GM21723 (cell line): ENCODE measurements around the gene MAST3.

ENCODE experiments used
- ATAC-seq: cut with Tn5 transposase; IDR thresholded peaks from one replicate; pipeline ENCODE4 v1.9.1; 2021; ENCODE audit warnings: mild to moderate bottlenecking, moderate library complexity; ENCODE audit not compliant: unreplicated experiment

The MAST3 gene

DNA sequence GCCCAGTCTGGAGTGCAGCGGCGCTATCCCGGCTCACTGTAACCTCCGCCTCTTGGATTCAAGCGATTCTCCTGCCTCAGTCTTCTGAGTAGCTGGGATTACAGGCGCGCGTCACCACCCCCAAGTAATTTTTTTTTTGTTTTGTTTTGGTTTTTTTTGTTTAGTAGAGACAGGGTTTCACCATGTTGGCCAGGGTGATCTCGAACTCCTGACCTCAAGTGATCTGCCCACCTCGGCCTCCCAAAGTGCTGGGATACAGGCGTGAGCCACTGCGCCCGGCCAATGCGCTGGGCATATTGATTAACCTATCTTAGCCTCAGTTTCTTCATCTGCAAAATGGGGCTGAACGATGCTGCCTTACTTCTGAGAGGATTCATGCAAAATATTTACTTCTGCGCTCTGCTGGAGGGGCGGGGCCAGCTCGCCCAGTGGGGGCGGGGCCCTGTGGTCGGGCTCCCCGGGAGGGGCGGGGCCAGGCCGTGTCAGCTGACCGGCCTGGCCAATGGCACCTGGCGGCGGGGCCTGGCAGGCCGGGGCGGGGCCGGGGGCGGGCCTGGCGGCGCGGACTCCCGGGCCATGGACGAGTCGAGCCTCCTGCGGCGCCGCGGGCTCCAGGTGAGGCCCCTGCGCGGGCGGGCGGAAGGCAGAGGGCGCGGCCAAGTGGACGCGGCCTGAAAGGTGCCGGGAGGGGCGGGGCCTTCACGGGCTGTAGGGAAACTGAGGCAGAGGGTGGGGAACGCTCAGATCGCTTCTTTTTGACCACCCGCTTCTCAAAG is at the start of gene MAST3:
Gene MAST3 (plus strand): TSS at position 562 of the 776 bp plus-strand sequence. CDS start 15 bp downstream, at position 577.
- ATAC-seq, result peak; percentile 66

- ATAC-seq, result no peak
Measured at GRCh38 chr19:18049385-18049784, 48.2 kb upstream of the MAST3 start.

GRCh38 chr19:18051887-18052286 is 45.7 kb upstream of the MAST3 start:
- no peak for ATAC-seq

- ATAC-seq, result no peak
Measured at GRCh38 chr19:18053576-18054219, 43.9 kb upstream of the MAST3 start.

DNA sequence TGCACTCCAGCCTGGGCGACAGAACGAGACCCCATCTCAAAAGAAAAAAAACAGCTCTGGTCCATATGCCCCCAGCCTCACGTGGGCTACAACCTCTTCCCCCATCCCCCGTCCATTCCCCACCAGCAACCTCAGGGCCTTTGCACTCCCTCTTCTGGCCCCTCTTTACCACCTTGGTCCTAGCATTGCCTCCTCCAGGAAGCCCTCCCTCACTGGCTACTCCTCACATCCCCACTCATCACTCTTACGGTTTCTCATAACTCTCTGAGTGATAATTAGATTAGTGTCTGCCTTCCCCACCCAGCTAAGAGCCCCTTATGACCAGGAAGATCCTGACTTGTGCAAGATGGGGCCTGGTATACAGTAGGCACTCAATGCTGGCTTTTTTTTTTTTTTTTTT is 41.6 kb upstream of the MAST3 start:
- no peak for ATAC-seq

GRCh38 chr19:18057557-18057956 is 40.0 kb upstream of the MAST3 start:
- ATAC-seq, result no peak

DNA sequence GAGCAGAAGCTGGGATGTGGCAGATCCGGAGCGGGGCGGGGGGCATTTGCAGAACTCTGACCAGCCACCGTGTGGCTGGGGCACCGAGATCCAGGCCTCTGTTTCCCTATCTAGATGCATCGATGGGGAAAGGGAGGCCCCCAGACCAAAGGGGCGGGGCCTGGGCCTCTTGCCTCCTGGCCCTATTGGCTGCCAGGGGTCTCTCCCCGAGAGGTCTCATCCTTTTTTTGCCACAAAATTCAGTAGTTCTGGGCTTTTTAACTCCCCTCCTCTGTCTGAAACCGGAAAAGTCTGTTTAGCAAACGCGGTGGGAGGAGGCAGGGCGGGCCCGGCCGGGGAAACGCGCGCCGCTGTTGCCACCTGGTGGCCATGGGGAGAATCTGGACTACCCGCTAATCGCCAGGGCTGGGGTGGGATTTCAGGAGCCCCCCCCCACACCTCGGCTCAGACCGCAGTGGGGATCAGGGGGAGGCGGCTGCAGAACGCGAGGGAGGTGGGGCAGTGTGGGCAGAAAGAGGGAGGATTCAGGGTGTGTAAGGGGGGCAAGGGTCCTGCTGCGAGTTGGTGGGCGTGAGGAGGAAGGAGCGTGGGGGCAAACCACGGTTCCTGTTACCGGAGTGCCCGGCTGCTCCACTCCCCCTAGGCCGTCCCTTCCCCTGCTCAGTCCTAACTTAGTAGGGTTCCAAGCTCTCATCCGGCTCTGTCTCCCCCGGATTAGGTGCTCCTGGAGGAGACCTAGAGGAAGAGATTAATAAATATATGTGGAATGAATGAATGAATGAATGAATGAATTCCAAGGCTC is 39.2 kb upstream of the MAST3 start:
- ATAC-seq, result no peak

DNA sequence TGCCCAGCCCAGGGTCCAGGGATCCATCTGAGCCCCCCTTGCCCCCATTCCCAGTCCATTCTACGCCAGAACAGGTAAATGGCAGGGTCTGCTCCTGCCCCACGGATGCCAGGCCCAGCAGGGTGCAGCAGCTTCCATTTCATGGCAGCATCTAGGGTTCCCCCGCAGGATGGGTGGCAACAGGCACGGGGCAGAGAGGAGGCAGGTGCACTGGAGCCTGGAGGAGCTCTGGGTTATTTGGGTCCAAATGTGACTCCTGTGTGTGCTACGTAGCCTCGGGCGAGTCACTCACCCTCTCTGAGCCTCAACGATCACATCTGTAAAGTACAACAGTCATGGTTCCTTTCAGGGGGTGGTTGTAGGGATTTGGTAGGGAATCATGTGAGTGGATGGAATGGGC is 38.3 kb upstream of the MAST3 start:
- no peak for ATAC-seq

DNA sequence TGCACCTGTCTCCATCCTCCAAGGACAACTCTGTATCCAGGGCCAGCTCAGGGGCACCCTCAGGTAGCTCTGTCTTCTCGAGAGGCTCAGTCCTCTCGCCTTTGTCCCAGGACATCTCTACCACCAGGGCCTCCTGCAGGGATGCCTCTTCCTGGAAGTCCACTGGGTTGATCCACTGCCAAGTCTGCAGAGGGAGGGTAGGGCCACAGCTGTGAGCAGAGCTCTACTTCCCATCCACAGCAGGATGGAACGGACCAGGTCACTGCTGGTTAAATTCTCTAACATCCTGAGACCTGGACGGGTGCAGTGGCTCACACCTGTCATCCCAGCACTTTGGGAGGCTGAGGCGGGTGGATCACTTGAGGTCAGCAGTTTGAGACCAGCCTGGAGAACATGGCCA is 37.7 kb upstream of the MAST3 start:
- no peak for ATAC-seq

DNA sequence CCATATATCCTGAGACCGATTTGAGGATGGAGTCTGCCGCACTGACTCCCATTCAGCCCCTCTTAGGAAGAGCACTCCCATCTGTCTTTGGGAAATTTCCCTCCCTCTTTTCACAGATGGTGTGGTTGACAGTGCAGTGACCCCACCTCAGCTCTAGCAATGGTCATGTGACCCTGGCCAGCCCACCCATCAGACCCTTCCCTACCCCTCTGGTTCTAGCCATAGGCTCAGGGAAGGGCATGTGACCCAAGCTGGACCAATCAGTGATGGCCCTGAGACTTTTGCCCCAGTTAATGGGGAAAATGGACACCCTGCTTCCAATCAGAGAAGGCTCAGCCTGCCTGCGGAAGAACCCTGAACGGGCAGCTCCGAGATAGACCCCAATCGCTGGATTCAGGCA is 37.1 kb upstream of the MAST3 start:
- ATAC-seq, result no peak

GRCh38 chr19:18062028-18062427 is 35.5 kb upstream of the MAST3 start:
- ATAC-seq, result no peak

- no peak for ATAC-seq
Measured at GRCh38 chr19:18063463-18063862, 34.1 kb upstream of the MAST3 start.

GRCh38 chr19:18065173-18065495 is 32.4 kb upstream of the MAST3 start:
- ATAC-seq, result no peak

DNA sequence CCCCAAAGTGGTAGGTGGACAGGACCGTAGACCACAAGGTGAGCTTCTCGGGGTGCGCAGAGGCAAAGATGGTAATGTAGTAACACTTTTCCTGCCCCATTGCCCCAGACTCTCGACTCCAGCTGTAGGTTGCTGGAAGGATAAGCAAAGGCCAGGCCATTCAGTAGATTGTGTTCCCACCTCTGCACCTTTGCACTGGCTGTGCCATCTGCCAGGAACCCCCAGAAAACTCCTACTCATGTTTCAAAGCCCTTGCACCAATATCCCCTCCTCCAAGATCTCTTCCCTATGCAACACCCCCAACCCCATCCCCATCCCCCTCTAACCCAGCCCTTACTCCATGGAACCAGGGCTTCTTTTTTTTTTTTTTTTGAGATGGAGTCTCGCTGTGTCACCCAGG is 29.2 kb upstream of the MAST3 start:
- ATAC-seq, result no peak

- no peak for ATAC-seq
Measured at GRCh38 chr19:18069383-18069782, 28.2 kb upstream of the MAST3 start.

GRCh38 chr19:18070181-18070580 is 27.4 kb upstream of the MAST3 start:
- no peak for ATAC-seq

GRCh38 chr19:18072335-18072734 is 25.2 kb upstream of the MAST3 start:
- ATAC-seq, result no peak

DNA sequence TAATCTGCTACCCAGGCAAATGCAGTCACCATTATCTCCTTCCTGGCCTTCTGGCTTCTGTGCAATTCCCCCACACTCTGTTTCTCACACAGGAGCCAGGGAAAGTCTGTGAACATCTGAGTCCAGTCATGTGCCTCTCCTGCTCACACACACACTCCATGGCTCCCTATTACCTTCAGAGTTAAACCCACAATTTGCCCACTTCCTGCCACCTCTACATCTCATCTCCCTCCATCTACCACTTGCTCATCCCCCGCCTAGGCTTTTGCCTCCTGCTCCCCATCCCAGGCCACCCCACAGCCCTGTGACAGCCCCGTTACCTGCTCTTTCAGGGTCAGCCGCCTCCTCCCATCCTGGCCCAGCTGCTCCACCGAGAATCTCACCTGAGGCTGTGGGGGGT is 24.4 kb upstream of the MAST3 start:
- ATAC-seq, result no peak

DNA sequence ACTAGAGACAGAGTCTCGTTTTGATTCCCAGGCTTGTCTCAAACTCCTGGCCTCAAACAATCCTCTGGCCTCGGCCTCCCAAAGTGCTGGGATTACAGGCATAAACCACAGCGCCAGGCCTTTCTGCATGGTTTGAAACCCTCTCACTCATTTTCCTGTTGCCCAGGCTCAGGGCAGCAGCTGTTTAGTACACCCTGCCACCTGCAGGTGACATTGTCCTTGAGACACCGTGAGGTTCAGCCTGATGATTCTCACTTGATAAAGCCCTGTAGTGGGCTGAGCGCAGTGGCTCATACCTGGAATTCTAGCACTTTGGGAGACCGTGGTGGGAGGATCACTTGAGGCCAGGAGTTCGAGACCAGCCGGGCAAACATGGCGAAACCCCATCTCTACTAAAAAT is 23.4 kb upstream of the MAST3 start:
- ATAC-seq, result no peak

- ATAC-seq, result no peak
Measured at GRCh38 chr19:18083929-18084684, 13.5 kb upstream of the MAST3 start.
